HG03060 (cell line): ENCODE measurements around the gene KIF5B.
"Not testable (repeated sequence)": the region's sequence is repeated elsewhere in the genome, so short reads cannot be mapped to it uniquely, and the experiment has no call there.

Source experiments
- ATAC-seq: cut with Tn5 transposase; IDR thresholded peaks from one replicate; pipeline ENCODE4 v1.9.1; 2021; ENCODE audit warnings: low read depth, moderate number of reproducible peaks; ENCODE audit not compliant: unreplicated experiment

Gene KIF5B

DNA sequence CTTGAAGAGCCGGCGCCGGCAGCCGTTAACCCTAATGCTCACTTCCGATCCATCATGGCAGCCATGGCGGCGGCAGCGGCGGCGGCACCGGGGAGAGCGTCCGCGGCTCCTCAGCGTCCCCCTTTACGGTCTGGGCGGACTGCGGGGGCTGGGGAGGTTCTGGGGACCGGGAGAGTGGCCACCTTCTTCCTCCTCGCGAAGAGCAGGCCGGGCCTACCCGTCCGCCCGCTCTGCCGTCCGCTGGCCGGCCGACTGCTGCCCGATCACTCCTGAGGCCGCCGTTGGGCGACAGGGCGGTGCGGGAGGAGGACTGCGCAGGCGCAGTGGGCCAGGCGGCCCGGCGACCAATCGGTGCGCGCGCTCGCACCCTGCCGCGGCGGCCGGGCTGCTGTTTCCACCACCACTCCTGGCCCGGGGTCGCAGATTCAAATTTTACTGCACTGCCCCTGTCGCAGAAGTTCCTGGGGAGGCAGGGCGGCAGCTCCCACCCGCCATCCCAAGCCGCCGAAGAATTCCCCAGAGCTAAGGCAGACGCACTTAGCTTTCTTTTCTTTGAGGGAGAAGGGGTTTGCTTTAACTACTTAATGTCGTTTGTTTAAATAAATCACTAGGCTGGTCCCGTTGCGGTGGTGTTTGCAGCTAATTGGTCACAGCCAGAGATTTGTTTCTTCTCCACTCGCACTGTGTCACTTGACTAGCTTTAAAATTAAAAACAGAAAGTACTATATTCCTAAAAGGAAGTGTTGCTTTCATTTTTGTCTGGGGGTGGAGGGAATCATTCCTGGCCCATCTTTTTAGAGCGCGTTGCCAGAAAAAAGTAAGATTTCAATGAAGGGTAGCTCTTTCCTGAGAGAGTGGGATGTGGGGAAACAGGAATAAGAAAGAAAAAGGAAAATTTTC is at the start of gene KIF5B:
Gene KIF5B (minus strand): TSS at position 290 of the 900 bp plus-strand sequence. CDS start 452 bp downstream, outside the sequence.
- peak; percentile 53 for ATAC-seq

DNA sequence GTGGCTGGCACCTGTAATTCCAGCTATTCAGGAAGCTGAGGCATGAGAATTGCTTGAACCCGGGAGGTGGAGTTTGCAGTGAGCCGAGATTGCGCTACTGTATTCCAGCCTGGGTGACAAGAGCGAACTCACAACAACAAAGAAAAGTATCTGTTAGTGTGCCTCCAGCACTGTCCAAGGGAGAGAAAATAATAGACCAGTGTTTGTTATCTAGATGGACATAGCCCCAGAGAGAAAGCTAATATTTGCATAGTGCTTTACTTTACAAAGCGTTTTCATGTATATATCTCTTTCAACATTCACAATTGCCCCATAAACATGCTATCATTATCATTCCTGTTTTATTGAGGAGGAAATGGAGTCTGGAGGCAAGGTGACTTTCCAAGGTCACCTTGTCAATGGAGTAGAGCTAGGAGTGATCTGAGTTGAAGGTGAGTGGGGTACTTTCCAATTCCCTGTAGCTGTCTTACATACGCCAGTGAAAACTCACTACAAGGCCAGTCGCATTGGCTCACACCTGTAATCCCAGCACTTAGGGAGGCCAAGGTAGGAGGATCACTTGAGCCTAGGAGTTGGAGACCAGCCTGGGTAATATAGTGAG is 49.7 kb upstream of the KIF5B start:
- no peak for ATAC-seq

- no peak for ATAC-seq
Observed at GRCh38 chr10:32104622-32105509, 48.6 kb upstream of the KIF5B start.

GRCh38 chr10:32104181-32104580 is 48.0 kb upstream of the KIF5B start:
- no peak for ATAC-seq

DNA sequence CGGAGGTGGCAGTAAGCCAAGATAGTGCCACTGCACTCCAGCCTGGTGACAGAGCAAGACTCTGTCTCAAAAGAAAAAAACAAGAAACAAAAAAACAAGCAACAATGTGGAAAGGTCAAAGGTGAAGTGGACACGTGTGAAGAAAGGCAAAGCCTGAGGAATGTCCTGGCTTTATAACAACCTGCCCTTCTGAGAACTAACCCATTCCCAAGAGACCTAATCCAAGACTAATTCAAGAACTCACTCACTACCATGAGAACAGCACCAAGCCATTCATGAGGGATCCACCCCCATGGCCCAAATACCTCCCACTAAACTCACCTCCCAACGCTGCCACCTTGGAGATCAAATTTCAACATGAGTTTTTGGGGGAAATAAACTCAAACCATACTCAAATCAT is 47.5 kb upstream of the KIF5B start:
- ATAC-seq = no peak

GRCh38 chr10:32098566-32099259 is 42.5 kb upstream of the KIF5B start:
- not testable (repeated sequence) for ATAC-seq

DNA sequence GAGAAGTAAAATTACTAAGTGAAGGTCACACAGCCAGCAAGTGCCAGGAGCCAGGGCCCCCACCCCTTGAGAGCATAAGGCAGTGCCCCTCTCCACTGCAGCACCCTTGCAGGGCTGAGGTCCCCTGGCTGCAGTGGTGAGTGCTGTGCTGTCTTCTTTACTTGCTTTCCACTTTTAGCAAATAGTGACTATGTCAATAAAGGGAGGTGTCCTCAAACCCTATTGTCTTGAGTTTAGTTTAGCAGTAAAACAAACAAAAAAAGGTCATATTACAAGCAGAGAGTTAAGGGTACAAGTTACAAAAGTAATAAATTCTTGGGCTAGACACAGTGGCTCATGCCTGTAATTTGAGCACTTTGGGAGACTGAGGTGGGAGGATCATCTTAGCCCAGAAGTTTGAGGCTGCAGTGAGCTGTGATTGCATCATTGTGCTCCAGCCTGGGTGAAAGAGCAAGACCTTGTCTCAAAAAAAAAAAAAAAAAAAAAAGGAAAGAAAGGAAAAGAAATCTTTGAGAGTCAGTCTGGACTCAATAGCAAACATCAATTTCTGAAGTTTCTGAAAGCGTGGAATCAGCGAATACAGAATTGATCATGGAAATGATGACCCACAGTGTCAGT is 39.0 kb upstream of the KIF5B start:
- ATAC-seq = no peak

DNA sequence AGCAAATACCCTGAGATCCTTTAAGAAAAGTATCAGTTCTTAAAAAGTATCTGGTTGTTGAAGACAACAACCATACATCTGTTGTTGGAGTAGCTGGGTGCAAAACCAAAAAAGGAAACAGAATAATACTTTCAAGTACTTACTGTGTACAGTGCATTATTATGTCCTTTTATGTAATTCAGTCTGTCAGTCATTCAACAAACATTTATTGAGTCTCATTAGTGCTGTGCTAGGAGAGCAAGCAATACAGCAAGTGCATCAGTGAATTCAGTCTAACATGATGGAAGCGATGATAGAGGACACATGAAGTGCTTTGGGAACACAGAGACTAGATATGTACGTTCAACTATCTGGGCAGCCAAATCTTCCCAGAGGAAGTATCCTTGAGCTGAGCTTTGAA is 37.4 kb upstream of the KIF5B start:
- no peak for ATAC-seq

GRCh38 chr10:32091046-32091445 is 34.8 kb upstream of the KIF5B start:
- ATAC-seq = no peak

- no peak for ATAC-seq
Observed at GRCh38 chr10:32084185-32084851, 28.1 kb upstream of the KIF5B start.

- no peak for ATAC-seq
Observed at GRCh38 chr10:32077896-32078485, 21.8 kb upstream of the KIF5B start.

- ATAC-seq = no peak
Observed at GRCh38 chr10:32073659-32074058, 17.4 kb upstream of the KIF5B start.

GRCh38 chr10:32073128-32073527 is 16.9 kb upstream of the KIF5B start:
- no peak for ATAC-seq

DNA sequence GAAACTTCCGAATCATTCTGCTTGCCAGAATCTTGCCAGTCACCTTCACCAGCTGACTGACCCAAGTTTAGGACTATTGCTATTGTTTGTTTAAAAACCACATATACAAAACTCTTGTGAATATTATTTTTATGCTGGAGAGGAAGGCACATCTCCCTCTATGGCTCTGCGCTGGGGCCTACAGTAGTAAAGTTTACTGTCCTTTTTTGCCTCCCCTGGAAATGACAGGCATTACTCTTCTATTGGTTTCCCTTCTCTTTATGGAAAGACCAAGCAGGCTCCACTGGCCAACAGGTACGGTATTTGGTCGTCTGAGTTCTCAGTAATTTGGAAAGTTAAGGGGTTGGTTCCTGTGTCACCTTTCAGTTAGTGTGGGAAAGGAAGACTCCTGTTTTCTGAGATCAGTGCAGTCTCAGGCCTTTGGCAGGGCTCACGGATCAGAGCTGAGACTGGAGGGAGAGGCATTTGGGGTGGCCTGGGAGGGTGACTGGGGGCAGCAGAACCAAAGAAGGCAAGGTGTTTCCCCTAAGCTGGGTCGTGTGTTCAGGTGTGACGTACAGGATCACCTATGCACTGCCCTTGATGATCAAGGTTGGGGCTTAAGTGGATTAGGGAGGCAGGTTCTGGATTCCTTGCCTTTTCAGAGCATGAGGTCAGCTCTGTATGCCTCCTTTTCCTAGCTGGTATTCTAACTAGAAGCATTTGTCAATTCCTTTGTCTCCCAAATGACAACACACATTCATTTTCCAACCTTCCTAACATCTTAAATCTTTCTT is 16.0 kb upstream of the KIF5B start:
- ATAC-seq = no peak

GRCh38 chr10:32070645-32071044 is 14.4 kb upstream of the KIF5B start:
- ATAC-seq = no peak

DNA sequence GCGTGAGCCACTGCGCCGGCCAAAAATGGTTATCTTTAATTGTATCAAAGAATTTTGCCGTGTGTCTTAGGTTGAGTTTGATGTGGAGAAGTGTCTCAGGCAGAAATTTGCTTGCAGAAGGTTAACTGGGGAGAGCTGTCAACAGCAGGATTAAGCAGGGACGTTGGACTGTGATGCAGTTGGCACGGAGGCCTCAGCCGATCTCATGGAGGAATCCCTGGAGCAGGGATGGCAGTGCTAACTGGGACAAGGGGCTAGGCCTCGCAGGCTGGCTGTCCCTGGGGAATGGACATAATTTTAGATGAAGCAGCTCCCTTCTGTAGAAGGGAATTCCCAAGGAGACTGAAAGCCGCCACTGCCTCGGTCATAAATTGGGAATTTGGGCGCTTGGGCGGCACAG is 12.3 kb upstream of the KIF5B start:
- no peak for ATAC-seq

GRCh38 chr10:32067931-32068330 is 11.7 kb upstream of the KIF5B start:
- ATAC-seq = not testable (repeated sequence)

- ATAC-seq = no peak
Observed at GRCh38 chr10:32065856-32066255, 9.6 kb upstream of the KIF5B start.
